K562 (cell line): ENCODE data around the gene ATMIN. TPM values are rescaled to one million over a fixed set of nuclear protein-coding genes. Genes with fewer than 3 reads are reported as not detected.

ENCODE experiments used
- CBX1 ChIP-seq: sonication (generic); IDR thresholded peaks from 2 replicates; pipeline ENCODE4 v1.6.1; 2016; ENCODE audit warnings: antibody characterized with exemption, low read depth, mild to moderate bottlenecking
- CEBPG ChIP-seq, 3 experiments: fragments of 200-800 bp in 1 of 3; sonication (Bioruptor generic) in 1 of 3; sonication (generic) in 1 of 3; formaldehyde crosslinking in 1 of 3; IDR thresholded peaks in 2 of 3; conservative IDR thresholded peaks in 1 of 3; 2 replicates each; pipeline versions ENCODE4 v1.6.1 to v1.8.0; 2016 to 2022; ENCODE audit warnings: missing compliant biosample characterization in 2 of 3, missing genetic modification characterization in 2 of 3, mild to moderate bottlenecking in 1 of 3, missing genetic modification reagents in 1 of 3
- GABPA ChIP-seq: fragments of 200-800 bp; sonication (Bioruptor generic); conservative IDR thresholded peaks from 2 replicates; pipeline ENCODE4 v1.6.1; 2016; ENCODE audit warnings: low read depth, missing genetic modification characterization, missing compliant biosample characterization
- MLLT1 ChIP-seq, 2 experiments: fragments of 450-650 bp; IDR thresholded peaks; 2 replicates each; pipeline ENCODE4 v1.6.1; 2016
- NCOA6 ChIP-seq: fragments of 450-650 bp; IDR thresholded peaks from 2 replicates; pipeline ENCODE4 v1.6.1; 2017; ENCODE audit warnings: mild to moderate bottlenecking
- NONO ChIP-seq, 2 experiments: fragments of 200-400 bp in 1 of 2; fragments of 450-650 bp in 1 of 2; formaldehyde crosslinking in 1 of 2; IDR thresholded peaks; 2 replicates each; pipeline ENCODE4 v1.6.1; 2017; ENCODE audit warnings: low read depth in 2 of 2, mild to moderate bottlenecking in 2 of 2, moderate library complexity in 2 of 2, low read length in 1 of 2
- NR2C2 ChIP-seq, 2 experiments: fragments of 200-800 bp in 1 of 2; sonication (Bioruptor generic) in 1 of 2; sonication (generic) in 1 of 2; formaldehyde crosslinking in 1 of 2; IDR thresholded peaks; 2 replicates each; pipeline versions ENCODE4 v1.6.1 to v1.8.0; 2016 to 2022; ENCODE audit warnings: mild to moderate bottlenecking in 1 of 2, missing compliant biosample characterization in 1 of 2, missing genetic modification characterization in 1 of 2, missing genetic modification reagents in 1 of 2
- RBBP5 ChIP-seq: fragments of 200-600 bp; sonication (generic); IDR thresholded peaks from 2 replicates; pipeline ENCODE4 v1.6.1; 2012; ENCODE audit warnings: borderline replicate concordance, mild to moderate bottlenecking, low read length, control low read depth, inconsistent platforms; ENCODE audit not compliant: insufficient read depth, poor library complexity, severe bottlenecking
- SMAD4 ChIP-seq: fragments of 250-450 bp; sonication (Bioruptor Pico); conservative IDR thresholded peaks from 2 replicates; pipeline ENCODE4 v1.8.0; 2021; ENCODE audit warnings: inconsistent platforms, mild to moderate bottlenecking, moderate library complexity
- TAF1 ChIP-seq: IDR thresholded peaks from 2 replicates; pipeline ENCODE4 v1.6.1; 2011; ENCODE audit warnings: mild to moderate bottlenecking, low read length, moderate library complexity; ENCODE audit not compliant: insufficient read depth, control insufficient read depth, severe bottlenecking; ENCODE audit errors: extremely low read depth
- ZBTB7A ChIP-seq: IDR thresholded peaks from 2 replicates; pipeline ENCODE4 v1.6.1; 2011; ENCODE audit warnings: low read depth, mild to moderate bottlenecking, low read length, moderate library complexity, borderline replicate concordance; ENCODE audit not compliant: control insufficient read depth
- ZNF239 ChIP-seq: fragments of 250-450 bp; sonication (Bioruptor Pico); IDR thresholded peaks from 2 replicates; pipeline ENCODE4 v1.4.0; 2020; ENCODE audit warnings: mild to moderate bottlenecking
- ZNF445 ChIP-seq: fragments of 250-450 bp; sonication (Bioruptor Pico); IDR thresholded peaks from 2 replicates; pipeline ENCODE4 v1.4.0; 2020; ENCODE audit warnings: low read depth, mild to moderate bottlenecking, moderate library complexity
- polyA plus RNA-seq, 8 experiments: library from polyadenylated mRNA; depleted of rRNA in 4 of 8; stranded (reverse) in 5 of 8; unstranded in 3 of 8; fragments of >200 nt; fragmentation: Nextera tagmentation in 2 of 8; fragmentation: Illumina TruSeq in 1 of 8; extraction: Ambion mirVana in 2 of 8; extraction: Trizol in 1 of 8; gene quantifications; 2 replicates each; pipeline versions ENCODE4 v1.2.1 to v1.2.3, GENCODE V29; 2011 to 2014; ENCODE audit warnings: inconsistent platforms in 1 of 8, missing spikeins in 1 of 8
- total RNA-seq, 7 experiments: library from RNA; depleted of rRNA in 6 of 7; stranded (reverse); fragments of >200 nt in 6 of 7; fragmentation: Illumina TruSeq in 2 of 7; extraction: Trizol in 2 of 7; gene quantifications; 2 replicates each; pipeline versions ENCODE4 v1.2.1 to v1.2.3, GENCODE V29; 2011 to 2021; ENCODE audit warnings: low replicate concordance in 1 of 7
- TF ChIP-seq, protein P1 (sequence below), 2 experiments: IDR thresholded peaks; 2 replicates each; pipeline ENCODE4 v1.6.1; 2011; ENCODE audit warnings: borderline replicate concordance in 1 of 2, control low read depth in 1 of 2, low read depth in 1 of 2, low read length in 1 of 2, mild to moderate bottlenecking in 1 of 2, mixed read lengths in 1 of 2, moderate library complexity in 1 of 2; ENCODE audit not compliant: insufficient read depth in 1 of 2, insufficient read length in 1 of 2, poor library complexity in 1 of 2, severe bottlenecking in 1 of 2; ENCODE audit errors: extremely low read depth in 1 of 2
- TF ChIP-seq, protein P2 (sequence below): sonication (generic); formaldehyde crosslinking; IDR thresholded peaks from 2 replicates; pipeline ENCODE4 v1.9.0; 2022; ENCODE audit warnings: mild to moderate bottlenecking, missing genetic modification reagents
- TF ChIP-seq, protein P3 (sequence below), 3 experiments: fragments of 200-800 bp in 1 of 3; fragments of 250-450 bp in 1 of 3; fragments of 450-650 bp in 1 of 3; sonication (Bioruptor Pico) in 1 of 3; sonication (Bioruptor generic) in 1 of 3; formaldehyde crosslinking in 1 of 3; IDR thresholded peaks; 2 replicates each; pipeline versions ENCODE4 v1.6.1 to v1.8.0; 2016 to 2022; ENCODE audit warnings: mild to moderate bottlenecking in 2 of 3, missing genetic modification characterization in 2 of 3, missing compliant biosample characterization in 1 of 3, moderate library complexity in 1 of 3

Gene ATMIN
- total and polyA plus RNA-seq, 9 of the 15 experiments (the other 6 are each of a cell fraction or from before 2014, with no cell fraction given), result 6.7 to 40.9 (median 23.4) TPM

GRCh38 chr16:81035975-81036750 lies 521 bp downstream of the ATMIN start (continued):
- TF ChIP-seq NR2C2 (CRISPR knock-in tag; IDR thresholded peaks at IDR 0.05), result no peak
- TF ChIP-seq NR2C2 (tag; IDR thresholded peaks at IDR 0.05), result peak; percentile 58
- TF ChIP-seq RBBP5, result peak; percentile 91
- 0 out of 2 replicates have a peak, but pooled peaks have one; percentile 36 for TF ChIP-seq ZBTB7A
- no peak for TF ChIP-seq ZNF239 (CRISPR knock-in tag)
- TF ChIP-seq, protein P1, sequence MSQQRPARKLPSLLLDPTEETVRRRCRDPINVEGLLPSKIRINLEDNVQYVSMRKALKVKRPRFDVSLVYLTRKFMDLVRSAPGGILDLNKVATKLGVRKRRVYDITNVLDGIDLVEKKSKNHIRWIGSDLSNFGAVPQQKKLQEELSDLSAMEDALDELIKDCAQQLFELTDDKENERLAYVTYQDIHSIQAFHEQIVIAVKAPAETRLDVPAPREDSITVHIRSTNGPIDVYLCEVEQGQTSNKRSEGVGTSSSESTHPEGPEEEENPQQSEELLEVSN (IDR thresholded peaks at IDR 0.05; ENCODE audit: borderline replicate concordance in 1 of 2, extremely low read depth in 1 of 2, insufficient read depth in 1 of 2, insufficient read length in 1 of 2, low read depth in 1 of 2, low read length in 1 of 2, poor library complexity in 1 of 2, severe bottlenecking in 1 of 2), result peak; percentile 12 to 56
- TF ChIP-seq, protein P2, sequence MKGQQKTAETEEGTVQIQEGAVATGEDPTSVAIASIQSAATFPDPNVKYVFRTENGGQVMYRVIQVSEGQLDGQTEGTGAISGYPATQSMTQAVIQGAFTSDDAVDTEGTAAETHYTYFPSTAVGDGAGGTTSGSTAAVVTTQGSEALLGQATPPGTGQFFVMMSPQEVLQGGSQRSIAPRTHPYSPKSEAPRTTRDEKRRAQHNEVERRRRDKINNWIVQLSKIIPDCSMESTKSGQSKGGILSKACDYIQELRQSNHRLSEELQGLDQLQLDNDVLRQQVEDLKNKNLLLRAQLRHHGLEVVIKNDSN, result no peak
- TF ChIP-seq GABPA (tag), result peak; percentile 87
- TF ChIP-seq NONO (IDR thresholded peaks at IDR 0.05; ENCODE audit: low read depth in 2 of 2, low read length in 1 of 2), result peak in 1 of 2 experiments; percentile 65; a peak in 2 of 4 replicates
- TF ChIP-seq CEBPG (CRISPR knock-in tag; IDR thresholded peaks at IDR 0.05), result no peak
- TF ChIP-seq CEBPG (tag; conservative IDR thresholded peaks at IDR 0.05 in 1 of 2, IDR thresholded peaks at IDR 0.05 in 1 of 2), result peak in 1 of 2 experiments; percentile 74; a peak in 2 of 4 replicates
- TF ChIP-seq, protein P3, sequence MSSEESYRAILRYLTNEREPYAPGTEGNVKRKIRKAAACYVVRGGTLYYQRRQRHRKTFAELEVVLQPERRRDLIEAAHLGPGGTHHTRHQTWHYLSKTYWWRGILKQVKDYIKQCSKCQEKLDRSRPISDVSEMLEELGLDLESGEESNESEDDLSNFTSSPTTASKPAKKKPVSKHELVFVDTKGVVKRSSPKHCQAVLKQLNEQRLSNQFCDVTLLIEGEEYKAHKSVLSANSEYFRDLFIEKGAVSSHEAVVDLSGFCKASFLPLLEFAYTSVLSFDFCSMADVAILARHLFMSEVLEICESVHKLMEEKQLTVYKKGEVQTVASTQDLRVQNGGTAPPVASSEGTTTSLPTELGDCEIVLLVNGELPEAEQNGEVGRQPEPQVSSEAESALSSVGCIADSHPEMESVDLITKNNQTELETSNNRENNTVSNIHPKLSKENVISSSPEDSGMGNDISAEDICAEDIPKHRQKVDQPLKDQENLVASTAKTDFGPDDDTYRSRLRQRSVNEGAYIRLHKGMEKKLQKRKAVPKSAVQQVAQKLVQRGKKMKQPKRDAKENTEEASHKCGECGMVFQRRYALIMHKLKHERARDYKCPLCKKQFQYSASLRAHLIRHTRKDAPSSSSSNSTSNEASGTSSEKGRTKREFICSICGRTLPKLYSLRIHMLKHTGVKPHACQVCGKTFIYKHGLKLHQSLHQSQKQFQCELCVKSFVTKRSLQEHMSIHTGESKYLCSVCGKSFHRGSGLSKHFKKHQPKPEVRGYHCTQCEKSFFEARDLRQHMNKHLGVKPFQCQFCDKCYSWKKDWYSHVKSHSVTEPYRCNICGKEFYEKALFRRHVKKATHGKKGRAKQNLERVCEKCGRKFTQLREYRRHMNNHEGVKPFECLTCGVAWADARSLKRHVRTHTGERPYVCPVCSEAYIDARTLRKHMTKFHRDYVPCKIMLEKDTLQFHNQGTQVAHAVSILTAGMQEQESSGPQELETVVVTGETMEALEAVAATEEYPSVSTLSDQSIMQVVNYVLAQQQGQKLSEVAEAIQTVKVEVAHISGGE (CRISPR knock-in tag; IDR thresholded peaks at IDR 0.05), result peak in 2 of 3 experiments; percentile 41 to 53; a peak in 2 of 6 replicates
- TF ChIP-seq SMAD4, result 0 out of 2 replicates have a peak, but pooled peaks have one; percentile 45
- no peak for TF ChIP-seq TAF1
- no peak for TF ChIP-seq CBX1
- TF ChIP-seq NCOA6, result 0 out of 2 replicates have a peak, but pooled peaks have one; percentile 18
- no peak for TF ChIP-seq ZNF445 (CRISPR knock-in tag)
- no peak for TF ChIP-seq MLLT1 (IDR thresholded peaks at IDR 0.05)
